Kidney (tissue), 14 donors: Measurements from ENCODE around the gene STX10. TPM values are rescaled to one million over a fixed set of nuclear protein-coding genes. Genes with fewer than 3 reads are reported as not detected.

Experiments
- DNase-seq, 5 donors: peaks; one replicate each; pipeline ENCODE4 v3.0.0-alpha.2; 2013 to 2020
- FAIRE-seq: peaks from 2 replicates; lab custom pipeline; 2012; peaks lifted over from hg19 to GRCh38; lab: Jason Lieb, UNC
- H3K27ac ChIP-seq, 2 donors: one replicate each; pipeline ENCODE4 v1.7.0; 2013; ENCODE audit warnings: low read depth in 2 of 2, low read length in 2 of 2, inconsistent platforms in 1 of 2
- H3K27me3 ChIP-seq: one replicate; pipeline ENCODE4 v1.7.1; 2013; ENCODE audit warnings: low read length, inconsistent platforms; ENCODE audit not compliant: control insufficient read depth, insufficient read depth
- H3K36me3 ChIP-seq, 3 donors: one replicate each; pipeline versions ENCODE4 v1.7.0 to v1.7.1; 2013; ENCODE audit warnings: low read length in 3 of 3, control low read depth in 1 of 3, inconsistent platforms in 1 of 3; ENCODE audit not compliant: insufficient read depth in 3 of 3, control insufficient read depth in 2 of 3
- H3K4me1 ChIP-seq, 3 donors: one replicate each; pipeline versions ENCODE4 v1.7.0 to v1.7.1; 2013; ENCODE audit warnings: low read length in 3 of 3, inconsistent platforms in 1 of 3, low read depth in 1 of 3; ENCODE audit not compliant: control insufficient read depth in 2 of 3, insufficient read depth in 2 of 3
- H3K4me3 ChIP-seq, 3 donors: one replicate each; pipeline versions ENCODE4 v1.7.0 to v1.8.1; 2013; ENCODE audit warnings: low read length in 3 of 3, control low read depth in 1 of 3, inconsistent platforms in 1 of 3
- H3K9ac ChIP-seq, 3 donors: one replicate each; pipeline versions ENCODE4 v1.7.0 to v1.7.1; 2013; ENCODE audit warnings: low read length in 3 of 3, control low read depth in 1 of 3, inconsistent platforms in 1 of 3
- H3K9me3 ChIP-seq, 3 donors: one replicate each; pipeline versions ENCODE4 v1.7.0 to v1.7.1; 2013; ENCODE audit warnings: low read length in 3 of 3, control low read depth in 1 of 3, inconsistent platforms in 1 of 3; ENCODE audit not compliant: control insufficient read depth in 2 of 3, insufficient read depth in 1 of 3
- CTCF ChIP-seq: IDR thresholded peaks from 3 replicates; pipeline ENCODE4 v1.5.1; 2012; ENCODE audit warnings: mild to moderate bottlenecking, moderate library complexity, borderline replicate concordance; ENCODE audit not compliant: insufficient read depth; ENCODE audit errors: extremely low read depth
- intact Hi-C: fragments of 100-400 bp; cut with DNase I; formaldehyde crosslinking; loops from one replicate; pipeline ENCODE4 v1.11.1; 2022
- polyA plus RNA-seq: library from polyadenylated mRNA; stranded (reverse); fragments of 350-450 nt; fragmentation: Illumina TruSeq; extraction: RNeasy Lipid Tissue Mini Kit (QIAGEN cat#74804); gene quantifications from one replicate; pipeline ENCODE4 v1.2.3, GENCODE V29; 2014; ENCODE audit warnings: low read depth, low replicate concordance; ENCODE audit not compliant: insufficient read depth
- total RNA-seq: library from RNA; stranded (reverse); fragmentation: NEBNext Ultra II Directional; extraction: Animal tissue kit (Norgen Biotek cat#: 25700); gene quantifications from one replicate; pipeline ENCODE4 v1.2.1, GENCODE V29; 2021
- donor health status: control.
- donor health status: control.
- donor health status: control.
- donor health status: control.
- donor health status: control.
- donor health status: DM: yes; HTN: yes; CAD: no.
- donor health status: Normal renal cell carcinoma (clear cell type).

Gene STX10
- total and polyA plus RNA-seq, 2 donors from 2014 or later = 39.5 to 52.9 TPM

- FAIRE-seq = peak; percentile 50
- no peaks in the 10 kb centered on the region for H3K9me3 ChIP-seq
- H3K9ac ChIP-seq = peak overlapping the region; percentile 83 to 99 (median 91)
- intact Hi-C loops = no loop called here
- H3K27me3 ChIP-seq = no peaks in the 10 kb centered on the region
- peak; percentile 98 to 99 (median 99) for DNase-seq
- peaks cover 0 to 15% (median 0%) of the 10 kb centered on the region in 3 donors for H3K4me1 ChIP-seq
- H3K36me3 ChIP-seq = no peaks in the 10 kb centered on the region
- peak overlapping the region; percentile 98 for H3K27ac ChIP-seq
- peak overlapping the region; percentile 93 to 99 (median 95) for H3K4me3 ChIP-seq
- TF ChIP-seq CTCF = no peak
Observed at GRCh38 chr19:13152974-13153568, 2.9 kb upstream of the STX10 start.

GRCh38 chr19:13152356-13152973 lies 2.3 kb upstream of the STX10 start:
- H3K9ac ChIP-seq = peak overlapping the region; percentile 83 to 91 (median 83)
- intact Hi-C loops = no loop called here

GRCh38 chr19:13151605-13152355 lies 1.6 kb upstream of the STX10 start:
- no peak for FAIRE-seq
- no peak for TF ChIP-seq CTCF
- peaks cover 0 to 12% (median 0%) of the 10 kb centered on the region in 3 donors for H3K4me1 ChIP-seq
- no peaks in the 10 kb centered on the region for H3K9me3 ChIP-seq
- peak overlapping the region; percentile 98 to 100 for H3K27ac ChIP-seq
- peak; percentile 99 for DNase-seq
- H3K9ac ChIP-seq = peak overlapping the region; percentile 95 to 100 (median 98)
- H3K4me3 ChIP-seq = peak overlapping the region; percentile 96 to 99 (median 98)
- intact Hi-C loops = no loop called here
- no peaks in the 10 kb centered on the region for H3K27me3 ChIP-seq
- H3K36me3 ChIP-seq = no peaks in the 10 kb centered on the region

More at GRCh38 chr19:13152356-13152973, 2.3 kb upstream of the STX10 start:
- no peak for TF ChIP-seq CTCF
- Histone ChIP-seq H3K4me1 (peaks cover 0 to 15% (median 0%) of the 10 kb centered on the region in 3 donors), H3K27me3 (no peaks in the 10 kb centered on the region), H3K36me3 (no peaks in the 10 kb centered on the region), H3K9me3 (no peaks in the 10 kb centered on the region), H3K4me3 (peak overlapping the region; percentile 93 to 99 (median 95)), H3K27ac (peak overlapping the region; percentile 98)
- FAIRE-seq = no peak
- no peak for DNase-seq
